Stimulated activated CD4-positive, alpha-beta T cell treated with anti-CD3 and anti-CD28 coated beads, Interleukin-4, amount 100 ng/mL, for 48 hours (primary cell): ENCODE measurements around the gene FLT3.
"Not testable (repeated sequence)": the region's sequence is repeated elsewhere in the genome, so short reads cannot be mapped to it uniquely, and the experiment has no call there.

Source experiments
- DNase-seq, 2 donors: peaks; one replicate each; pipeline ENCODE4 v3.0.0-alpha.2; 2020; ENCODE audit warnings: low read depth in 2 of 2

The FLT3 gene

DNA sequence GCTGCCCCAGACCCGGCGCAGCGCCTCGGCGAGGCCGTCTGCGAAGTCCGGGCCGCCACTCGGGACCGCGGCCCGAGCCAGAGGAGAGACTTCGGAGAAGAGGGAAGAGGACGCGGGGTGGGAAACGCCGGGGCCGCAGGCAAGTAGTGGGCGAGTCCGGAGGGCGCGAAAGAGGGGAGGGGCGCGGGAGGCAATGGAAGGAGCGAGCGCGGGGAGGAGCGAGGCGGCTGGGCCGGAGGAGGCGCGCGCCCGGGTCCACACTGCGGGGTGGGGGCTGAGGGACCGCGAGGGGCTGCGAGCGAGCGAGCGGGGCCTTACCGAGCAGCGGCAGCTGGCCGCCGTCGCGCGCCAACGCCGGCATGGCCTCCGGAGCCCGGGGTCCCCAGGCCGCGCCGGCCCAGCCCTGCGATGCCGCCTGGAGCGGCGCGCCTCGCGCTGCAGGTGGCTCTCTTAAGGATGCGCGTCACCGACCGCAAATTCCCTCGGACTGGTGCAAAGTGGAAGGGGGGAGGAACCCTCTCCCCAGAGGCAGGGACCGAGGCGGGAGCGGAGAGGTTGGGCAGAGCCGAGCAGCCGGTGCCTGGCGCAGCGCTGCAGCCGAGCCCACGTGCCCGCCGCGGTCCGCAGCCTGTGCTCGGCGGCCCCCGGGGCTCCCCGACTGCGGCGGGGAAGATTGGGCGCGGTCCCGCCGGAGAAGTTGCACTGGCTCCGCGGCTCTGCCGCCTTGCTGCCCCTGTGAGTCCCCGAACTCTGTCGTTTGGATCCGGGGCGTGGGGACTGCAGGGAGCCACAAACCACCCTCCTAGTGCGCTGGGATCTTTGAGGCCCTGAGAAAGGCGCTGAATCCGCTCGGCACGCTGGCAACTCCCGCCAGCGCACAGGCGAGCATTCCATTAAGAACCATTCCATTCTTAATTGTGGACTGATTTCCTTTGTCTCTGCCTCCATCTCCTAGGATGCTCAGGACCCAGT, at the start of gene FLT3:
Gene FLT3, minus strand, starts transcription at position 427 of the 972 bp plus-strand sequence. Its CDS starts 66 bp downstream, at position 361.
- DNase-seq = peak in 1 of 2 donors; percentile 41

DNA sequence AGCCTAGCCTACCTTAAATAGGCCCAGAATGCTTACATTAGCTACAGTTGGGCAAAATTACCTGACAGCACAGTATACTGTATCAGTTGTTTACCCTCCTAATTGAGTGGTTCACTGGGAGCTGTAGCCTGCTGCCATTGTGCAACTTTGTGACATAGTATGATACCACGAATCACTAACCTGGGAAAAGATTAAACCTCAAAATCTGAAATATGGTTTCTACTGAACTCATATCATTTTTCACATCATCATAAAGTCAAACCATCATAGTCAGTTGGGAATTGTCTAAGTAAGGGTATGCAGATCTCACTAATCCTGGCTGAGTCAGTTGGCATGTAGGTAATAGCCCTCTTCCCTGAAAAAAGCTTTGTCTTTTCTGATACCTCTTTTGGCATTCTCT, 47.1 kb upstream of the FLT3 start:
- no peak for DNase-seq

DNA sequence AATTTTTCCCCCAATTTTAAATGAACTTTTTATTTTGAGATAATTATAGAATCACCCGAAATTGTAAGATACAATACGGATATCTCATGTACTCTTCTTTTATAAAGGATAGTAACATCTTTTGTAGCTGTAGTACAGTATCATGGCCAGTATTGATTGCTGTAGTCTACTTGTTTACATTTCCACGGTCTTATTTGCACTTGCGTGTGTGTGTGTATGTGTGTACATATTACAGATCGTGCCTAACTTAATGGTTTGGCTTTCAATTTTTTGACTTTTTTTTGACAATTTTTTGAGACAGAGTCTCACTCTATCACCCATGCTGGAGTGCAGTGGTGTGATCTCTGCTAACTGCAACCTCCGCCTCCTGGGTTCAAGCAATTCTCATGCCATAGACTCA, 44.7 kb upstream of the FLT3 start:
- no peak for DNase-seq

DNA sequence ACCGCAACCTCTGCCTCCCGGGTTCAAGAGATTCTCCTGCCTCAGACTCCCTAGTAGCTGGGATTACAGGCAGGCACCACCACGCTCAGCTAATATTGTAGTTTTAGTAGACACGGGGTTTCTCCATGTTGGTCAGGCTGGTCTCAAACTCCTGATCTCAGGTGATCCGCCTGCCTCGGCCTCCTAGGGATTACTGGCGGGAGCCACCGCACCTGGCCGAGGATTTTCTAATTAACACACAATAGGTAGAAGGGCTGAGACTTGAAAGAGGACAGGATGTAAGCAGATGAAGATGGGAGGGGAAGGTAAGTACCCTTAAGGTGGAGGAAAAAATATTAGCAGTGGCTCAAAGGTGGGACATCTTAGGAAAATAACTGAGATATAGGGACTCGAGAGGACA, 41.2 kb upstream of the FLT3 start:
- DNase-seq = not testable (repeated sequence)

DNA sequence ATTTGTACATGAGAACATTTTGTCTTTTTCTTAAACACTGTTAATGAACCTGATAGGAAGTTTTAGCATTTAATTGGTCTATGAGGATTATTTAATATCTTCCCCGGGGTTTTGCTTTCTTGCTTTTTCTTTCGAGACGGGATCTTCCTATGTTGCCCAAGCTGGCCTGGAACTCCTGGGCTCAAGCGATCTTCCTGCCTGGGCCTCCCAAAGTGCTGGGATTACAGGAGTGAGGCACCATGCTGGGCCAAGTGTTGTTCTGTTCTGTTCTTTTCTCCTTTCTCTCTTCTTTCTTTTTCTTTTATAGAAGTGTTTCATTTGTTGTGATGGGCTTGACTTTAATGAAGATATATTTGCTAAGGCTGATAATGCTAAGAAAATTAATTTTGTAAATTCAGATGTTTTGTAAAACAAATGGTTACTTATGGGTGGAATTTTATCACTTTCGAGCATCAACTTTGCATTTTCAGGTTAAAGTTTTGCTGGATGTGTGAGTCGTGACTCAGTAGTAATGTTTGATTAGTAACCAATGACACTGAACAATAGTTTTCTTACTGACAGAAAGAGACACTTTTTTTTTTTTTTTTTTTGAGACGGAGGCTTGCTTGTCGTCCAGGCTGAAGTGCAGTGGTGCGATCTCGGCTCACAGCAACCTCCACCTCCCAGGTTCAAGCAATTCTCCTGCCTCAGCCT, 40.2 kb upstream of the FLT3 start:
- DNase-seq = no peak

DNA sequence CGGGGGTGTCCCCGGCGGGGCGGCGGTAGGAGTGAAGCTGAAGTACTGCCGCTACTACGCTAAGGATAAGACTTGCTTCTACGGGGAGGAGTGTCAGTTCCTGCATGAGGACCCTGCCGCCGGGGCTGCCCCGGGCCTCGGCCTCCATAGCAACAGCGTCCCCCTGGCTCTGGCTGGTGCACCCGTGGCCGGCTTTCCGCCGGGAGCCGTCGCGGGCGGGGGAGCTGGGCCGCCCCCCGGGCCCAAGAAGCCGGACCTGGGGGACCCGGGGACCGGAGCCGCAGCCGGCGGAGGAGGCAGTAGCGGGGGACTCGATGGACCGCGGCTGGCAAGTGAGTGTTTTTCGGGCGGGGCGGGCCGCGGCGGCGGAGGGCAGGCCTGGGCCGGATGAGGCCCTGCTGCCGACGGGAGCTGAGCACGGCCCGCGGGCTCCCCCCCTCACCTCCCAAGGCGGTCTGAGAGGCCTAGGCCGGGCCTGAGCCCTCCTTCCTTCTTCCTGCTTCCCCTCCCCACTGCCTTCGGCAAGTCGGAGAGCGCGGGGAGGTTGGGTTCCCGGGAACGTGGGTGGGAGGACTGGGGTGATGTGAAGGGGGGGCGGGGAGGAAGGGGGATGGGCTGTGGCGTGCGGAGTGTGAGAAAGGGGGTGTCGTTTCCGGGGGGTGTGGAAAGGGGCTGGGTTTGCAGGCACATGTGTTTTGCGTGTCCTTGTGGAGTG, 38.5 kb upstream of the FLT3 start:
- peak; percentile 85 to 86 for DNase-seq

DNA sequence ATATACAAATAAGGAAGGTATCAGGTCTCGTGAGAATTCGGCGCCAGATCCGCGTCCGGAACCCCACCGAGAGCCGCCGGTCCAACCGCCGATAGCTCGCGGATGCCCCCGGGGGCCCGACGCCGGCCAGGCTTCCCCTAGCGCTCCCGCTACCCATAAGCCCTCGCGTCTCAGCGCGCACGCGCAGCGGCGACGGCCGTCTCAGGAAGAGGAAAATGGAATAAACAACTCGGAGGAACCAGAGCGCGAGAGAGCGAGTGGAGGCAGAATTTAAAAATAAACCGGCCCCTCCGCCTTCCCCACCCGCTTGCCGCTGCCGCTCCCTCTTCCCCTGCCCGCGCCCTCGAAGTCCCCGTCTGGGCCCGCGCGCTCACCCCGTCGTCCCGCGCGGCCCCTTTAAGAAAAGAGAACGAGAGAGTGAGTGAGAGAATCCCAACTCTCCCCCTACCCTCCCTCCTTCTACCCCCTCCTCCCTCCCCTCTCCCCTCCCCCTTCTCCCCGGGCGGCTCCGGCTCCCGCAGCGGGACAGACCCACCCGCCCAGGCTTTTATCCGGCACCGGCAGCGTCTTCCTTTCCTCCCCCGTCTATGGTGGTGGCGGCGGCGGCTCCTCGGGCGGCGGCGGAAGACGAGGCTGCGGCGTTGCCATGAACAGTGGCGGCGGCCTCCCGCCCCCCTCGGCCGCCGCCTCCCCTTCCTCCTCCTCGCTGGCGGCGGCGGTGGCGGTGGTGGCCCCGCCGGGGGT, 37.8 kb upstream of the FLT3 start, which contains the start of gene PAN3:
Gene PAN3, plus strand, starts transcription at position 534 of the 744 bp plus-strand sequence. Its CDS starts 113 bp downstream, at position 647.
- DNase-seq = peak; percentile 82 to 91

DNA sequence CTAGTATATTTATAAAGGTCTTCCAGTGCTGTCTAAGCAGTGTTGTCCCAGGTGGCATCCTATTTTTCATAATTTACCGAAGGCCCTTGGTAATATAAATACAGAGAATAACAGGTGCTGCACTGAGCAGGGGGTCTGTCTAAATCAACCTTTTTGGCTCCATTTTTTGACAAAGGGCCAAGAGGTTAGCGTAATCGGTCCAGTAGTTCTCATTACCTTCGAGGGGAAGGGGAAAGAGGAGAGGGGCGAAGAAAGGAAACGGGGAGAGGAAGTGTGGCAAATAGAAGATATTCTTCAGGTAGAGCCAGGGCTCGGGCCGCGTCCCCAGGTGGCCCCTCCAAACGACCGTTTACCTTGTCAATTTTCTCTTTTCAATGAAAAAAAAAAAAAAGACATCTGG, 37.2 kb upstream of the FLT3 start:
- DNase-seq = peak in 1 of 2 donors; percentile 0

DNA sequence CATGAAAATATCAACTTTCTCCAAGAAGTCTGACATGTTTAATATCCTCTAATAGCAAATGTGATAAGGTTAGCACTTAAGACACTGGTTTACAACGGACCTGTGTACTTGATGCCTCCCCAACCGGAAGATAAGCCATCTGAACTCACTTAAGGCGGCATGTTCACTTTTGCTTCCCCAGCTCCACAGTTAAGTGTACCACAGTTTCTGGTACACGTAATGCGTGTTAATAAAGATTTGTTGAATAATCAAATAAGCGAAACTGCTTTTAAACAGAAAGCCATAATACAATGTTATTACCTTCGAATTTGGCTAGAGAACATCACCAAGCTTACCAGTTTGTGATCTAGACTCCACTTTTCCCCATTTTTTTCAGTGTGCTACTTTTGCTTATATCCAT, 36.5 kb upstream of the FLT3 start:
- DNase-seq = no peak

DNA sequence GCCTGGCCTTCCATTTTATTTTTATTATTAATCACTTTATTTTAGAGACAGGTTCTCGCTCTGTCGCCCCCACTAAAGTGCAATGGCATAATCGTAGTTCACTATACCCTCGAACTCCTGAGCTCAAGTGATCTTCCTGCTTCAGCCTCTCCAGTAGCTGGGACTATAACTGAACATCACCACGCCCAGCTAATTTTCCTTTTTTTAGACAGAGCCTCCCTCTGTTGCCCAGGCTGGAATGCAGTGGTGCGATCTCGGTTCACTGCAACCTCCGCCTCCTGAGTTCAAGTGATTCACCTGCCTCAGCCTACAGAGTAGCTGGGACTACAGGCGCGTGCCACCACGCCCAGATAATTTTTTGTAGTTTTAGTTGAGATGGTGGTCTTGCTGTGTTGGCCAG, 31.3 kb upstream of the FLT3 start:
- DNase-seq = no peak

DNA sequence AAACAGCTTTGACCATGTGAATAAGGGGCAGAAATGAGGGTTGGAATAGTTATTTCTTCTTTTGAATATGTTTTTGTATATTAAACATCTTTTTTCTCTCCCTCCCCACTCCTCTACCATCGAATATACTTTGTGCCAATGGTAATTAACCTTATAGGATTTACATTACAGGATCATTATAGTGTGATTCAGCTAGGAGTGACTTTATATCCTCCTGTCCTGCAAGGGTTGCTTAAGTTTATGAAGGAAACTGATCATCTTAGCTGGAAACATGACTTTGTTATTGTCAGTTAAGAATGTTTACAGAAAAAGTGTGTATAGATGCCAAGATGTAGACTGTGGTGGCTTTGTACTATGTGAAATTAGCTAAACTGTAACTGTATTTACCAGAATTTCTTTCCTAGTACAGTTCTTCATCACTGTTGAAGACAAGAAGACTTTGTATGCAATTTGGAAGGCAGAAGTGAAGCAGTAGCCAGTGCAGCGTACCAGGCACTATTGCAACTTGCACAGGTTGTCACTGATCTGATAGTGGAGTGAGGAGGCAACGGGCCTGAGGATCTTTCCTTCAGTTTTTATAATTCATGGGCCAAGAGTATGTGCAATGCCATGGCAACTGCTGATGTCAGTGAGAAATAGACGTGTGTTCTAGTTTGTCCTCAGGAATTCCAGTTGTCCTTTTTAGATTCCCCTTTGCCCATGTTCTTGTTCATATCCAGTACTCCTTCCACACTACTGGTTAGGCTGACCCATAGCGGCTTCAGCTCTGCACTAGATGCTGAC, 29.7 kb upstream of the FLT3 start:
- no peak for DNase-seq

DNA sequence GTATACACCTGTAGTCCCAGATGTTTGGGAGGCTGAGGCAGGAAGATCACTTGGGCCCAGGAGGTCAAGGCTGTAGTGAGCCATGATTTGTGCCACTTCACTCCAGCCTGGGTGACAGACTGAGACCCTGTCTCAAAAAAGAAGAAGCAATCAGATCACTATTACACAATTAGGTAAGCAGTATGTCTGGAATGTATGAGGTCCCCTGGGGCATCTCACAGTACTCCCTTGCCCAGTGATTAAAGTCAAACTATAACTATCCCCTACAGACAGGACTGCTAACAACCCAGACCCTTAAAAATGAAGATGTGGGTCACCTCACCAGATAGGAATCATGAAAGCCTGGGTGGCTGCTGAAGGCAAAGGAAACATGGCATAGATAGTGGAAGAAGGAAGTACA, 28.6 kb upstream of the FLT3 start:
- no peak for DNase-seq

DNA sequence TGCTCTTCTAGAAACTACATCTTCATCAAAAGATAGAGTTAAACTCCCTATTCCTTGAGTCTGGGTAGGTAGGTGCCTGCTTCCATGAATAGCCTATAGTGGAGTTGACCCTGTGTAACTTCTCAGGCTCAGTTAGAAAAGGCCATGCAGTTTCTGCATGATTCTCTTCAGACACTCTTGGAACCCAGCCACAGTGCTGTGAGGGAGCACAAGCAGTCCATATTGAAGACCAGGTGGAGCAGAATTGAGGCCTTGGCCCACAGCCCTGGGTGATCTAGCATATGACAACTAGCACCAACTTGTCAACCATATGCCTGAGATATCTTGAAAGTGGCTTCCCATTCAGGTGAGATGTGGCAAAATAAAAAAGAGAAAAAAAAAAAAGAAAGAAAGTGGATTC, 27.7 kb upstream of the FLT3 start:
- no peak for DNase-seq

DNA sequence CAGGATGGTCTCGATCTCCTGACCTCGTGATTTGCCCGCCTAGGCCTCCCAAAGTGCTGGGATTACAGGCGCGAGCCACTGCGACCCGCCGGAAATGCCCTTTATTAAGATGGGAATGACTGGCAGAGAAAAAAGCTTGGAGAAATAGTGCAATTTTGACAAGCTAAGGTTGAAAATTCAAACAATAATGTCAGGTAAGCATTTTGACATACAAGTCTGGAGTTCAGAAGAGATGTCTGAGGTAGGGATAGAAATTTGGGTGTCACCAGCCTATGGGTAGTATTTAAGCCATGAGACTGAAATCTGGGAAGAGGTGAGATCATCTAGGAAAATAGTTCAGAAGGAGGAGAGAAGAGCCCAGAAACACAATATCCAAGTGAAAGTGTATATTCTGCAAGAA, 20.8 kb upstream of the FLT3 start:
- DNase-seq = no peak

DNA sequence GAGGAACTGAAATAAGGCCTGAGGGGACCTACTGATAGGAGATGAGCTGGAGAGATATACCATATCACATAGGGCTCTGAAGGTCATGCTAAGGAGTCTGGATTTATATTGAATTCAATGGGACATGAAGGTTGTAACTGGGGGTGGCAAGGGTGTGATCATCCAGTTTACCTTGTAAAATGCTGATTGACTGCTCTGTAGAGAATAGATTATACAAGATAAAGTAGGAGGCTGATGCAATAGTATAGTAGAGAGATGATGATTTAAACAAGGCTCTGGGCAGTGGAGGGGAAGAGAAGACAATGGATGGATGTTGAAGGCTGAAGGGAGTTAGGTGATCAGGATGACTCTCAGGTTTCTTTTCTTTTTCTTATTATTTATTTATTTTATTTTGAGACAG, 19.9 kb upstream of the FLT3 start:
- DNase-seq = no peak

DNA sequence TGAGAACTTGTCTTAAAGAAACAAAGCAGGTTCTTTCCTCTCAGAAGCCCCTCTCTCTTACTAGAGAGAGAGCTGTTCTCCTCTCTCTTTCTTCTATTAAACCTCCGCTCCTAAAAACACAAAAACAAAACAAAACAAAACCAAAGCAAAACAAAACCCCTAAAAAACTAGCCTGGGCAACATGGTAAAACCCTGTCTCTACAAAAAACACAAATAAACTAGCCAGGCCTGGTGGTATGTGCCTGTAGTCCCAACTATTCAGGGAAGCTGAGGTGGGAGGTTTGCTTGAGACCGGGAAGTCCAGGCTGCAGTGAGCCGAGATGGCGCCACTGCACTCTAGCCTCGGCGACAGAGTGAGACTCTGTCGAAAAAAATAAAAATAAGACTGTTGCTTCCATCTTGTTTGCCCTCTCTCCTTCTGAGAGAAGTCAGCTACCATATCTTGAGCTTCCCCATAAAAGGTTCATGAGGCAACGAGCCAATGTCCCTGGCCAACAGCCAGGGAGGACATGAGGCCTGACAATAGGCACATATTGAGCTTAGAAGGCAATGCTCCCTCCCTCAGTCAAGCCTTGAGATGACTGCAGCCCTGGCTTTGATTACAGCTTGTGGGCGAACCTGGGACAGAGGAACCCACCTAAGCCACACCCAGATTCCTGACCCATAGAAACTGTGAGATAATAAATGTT, 17.5 kb upstream of the FLT3 start:
- no peak for DNase-seq

DNA sequence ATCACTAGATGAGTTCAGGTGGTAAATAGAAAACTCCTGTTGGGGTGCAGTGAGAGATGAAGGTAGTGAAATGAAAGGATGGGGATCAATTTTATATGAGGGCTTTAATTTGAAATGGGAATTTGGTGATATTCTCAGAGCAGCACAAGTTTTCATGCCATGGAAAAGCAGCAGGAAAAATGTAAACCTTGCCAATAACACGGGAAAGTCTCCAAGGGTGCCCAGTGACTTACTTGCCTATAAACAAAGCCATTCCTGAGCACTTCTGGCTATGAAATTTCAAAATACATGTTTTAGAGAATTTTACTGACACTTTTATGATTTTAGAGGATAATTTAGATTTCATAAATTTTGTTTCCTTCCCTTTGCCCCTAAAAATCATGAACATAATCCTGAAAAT, 16.4 kb upstream of the FLT3 start:
- DNase-seq = no peak

DNA sequence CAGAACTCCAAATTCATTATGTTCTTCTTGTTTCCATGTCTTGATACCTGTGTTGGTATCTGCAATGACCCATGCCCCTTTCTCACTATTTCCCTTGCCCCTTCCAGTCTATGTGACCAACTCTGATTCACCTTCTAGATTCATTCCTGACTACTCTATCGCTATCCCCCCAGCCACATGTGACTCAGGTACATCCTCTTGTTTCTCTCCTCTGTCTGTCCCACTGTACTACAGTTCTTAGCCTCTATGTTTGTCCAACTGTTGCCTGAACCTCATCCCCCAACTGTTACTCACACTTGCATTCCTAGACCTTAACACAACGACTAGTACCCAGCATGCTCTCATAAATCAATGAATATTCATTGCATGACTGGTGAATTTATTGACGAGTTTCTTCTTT, 10.0 kb upstream of the FLT3 start:
- DNase-seq = no peak

DNA sequence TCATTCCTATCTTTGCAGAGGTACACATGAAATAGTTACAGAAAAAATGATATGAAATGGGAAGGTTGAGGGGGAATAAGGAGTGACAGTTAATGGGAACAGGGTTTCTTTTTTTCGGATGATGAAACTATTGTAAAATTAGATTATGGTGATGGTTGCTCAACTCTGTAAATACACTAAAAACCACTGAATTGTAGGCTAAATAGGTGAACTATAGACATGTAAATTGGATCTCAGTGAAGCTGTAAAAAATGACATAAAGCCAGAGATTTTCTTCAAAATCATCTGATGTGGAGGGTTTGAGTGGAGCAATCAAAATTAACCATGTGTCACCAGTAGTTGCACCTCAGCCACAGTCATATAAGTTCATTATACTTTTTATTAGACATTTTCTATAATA, 6.6 kb upstream of the FLT3 start:
- no peak for DNase-seq

DNA sequence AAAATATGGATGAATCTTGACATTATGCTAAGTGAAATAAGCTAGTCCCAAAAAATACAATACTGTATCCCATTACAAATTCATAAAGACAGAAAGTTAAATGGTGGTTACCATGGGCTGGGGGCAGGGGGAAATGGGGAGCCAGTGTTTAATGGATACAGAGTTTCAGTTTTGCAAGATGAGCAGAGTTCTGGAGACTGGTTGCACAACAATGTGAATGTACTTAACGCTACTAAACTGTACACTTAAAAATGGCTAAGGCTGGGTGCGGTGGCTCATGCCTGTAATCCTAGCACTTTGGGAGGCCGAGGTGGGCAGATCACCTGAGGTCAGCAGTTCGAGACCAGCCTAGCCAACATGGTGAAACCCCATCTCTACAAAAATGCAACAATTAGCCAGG, 1.5 kb upstream of the FLT3 start:
- not testable (repeated sequence) for DNase-seq
